ENCODE results near the gene SLFN14. TPM values are rescaled to one million over a fixed set of nuclear protein-coding genes. Genes with fewer than 3 reads are reported as not detected.

The SLFN14 gene
- polyA plus RNA-seq (2011; rRNA removed) (not detected in 2 replicates), polyA minus RNA-seq (2011; rRNA and poly(A)+ RNA removed) (not detected in 2 replicates)

- no peak for TF ChIP-seq CTCF (IDR thresholded peaks at IDR 0.05; ENCODE audit: insufficient read depth, low read depth, low read length)
- Histone ChIP-seq H3K4me3 (ENCODE audit: low read depth, low read length) (no peak within 1 kb of the TSS), H3K36me3 (ENCODE audit: control insufficient read depth, insufficient read depth, low read length) (no peaks in the 10 kb centered on the region), H3K27me3 (ENCODE audit: control insufficient read depth, insufficient read depth, low read length) (0 out of 2 replicates have a peak, but pooled peaks cover 1% of the 10 kb centered on the region)
- ChIA-PET POLR2A (no interaction called here), CTCF (interaction anchor here (0.6 to 1.5 kb wide), 2 partner anchors 26 to 52 kb away, joined by 3 read pairs; no protein-coding TSS in a partner anchor)
- no peak for DNase-seq (ENCODE audit: low read depth)
These were observed at the start of gene SLFN14 for GRCh38 chr17:35560703-35561102. SLFN14 (minus strand) TSS chr17:35560819; CDS start chr17:35558062, 2,757 bp downstream.

- Histone ChIP-seq H3K27me3 (ENCODE audit: control insufficient read depth, insufficient read depth, low read length) (no peaks in the 10 kb centered on the region), H3K4me3 (ENCODE audit: low read depth, low read length) (no peak overlapping the region), H3K36me3 (ENCODE audit: control insufficient read depth, insufficient read depth, low read length) (peaks cover 4% of the 10 kb centered on the region)
- ChIA-PET CTCF (no interaction called here), POLR2A (no interaction called here)
- TF ChIP-seq CTCF (IDR thresholded peaks at IDR 0.05; ENCODE audit: insufficient read depth, low read depth, low read length): no peak
- DNase-seq (ENCODE audit: low read depth): no peak
These were observed 49.2 kb upstream of the SLFN14 start for GRCh38 chr17:35609831-35610230.

GRCh38 chr17:35607239-35607847 is 46.7 kb upstream of the SLFN14 start:
- Histone ChIP-seq H3K4me3 (ENCODE audit: low read depth, low read length) (no peak overlapping the region), H3K36me3 (ENCODE audit: control insufficient read depth, insufficient read depth, low read length) (peaks cover 5% of the 10 kb centered on the region), H3K27me3 (ENCODE audit: control insufficient read depth, insufficient read depth, low read length) (no peaks in the 10 kb centered on the region)
- DNase-seq (ENCODE audit: low read depth): no peak
- no peak for TF ChIP-seq CTCF (IDR thresholded peaks at IDR 0.05; ENCODE audit: insufficient read depth, low read depth, low read length)
- CTCF ChIA-PET: interaction anchor here (0.6 to 3.2 kb wide), 6 partner anchors 8 to 198 kb away, joined by 3 to 26 read pairs (median 3); no protein-coding TSS in a partner anchor
- POLR2A ChIA-PET: interaction anchor here (0.9 kb wide), 1 partner anchor 29 kb away, joined by 3 read pairs; the partner anchor contains the start of gene PEX12

- TF ChIP-seq CTCF (IDR thresholded peaks at IDR 0.05; ENCODE audit: insufficient read depth, low read depth, low read length): no peak
- POLR2A ChIA-PET: no interaction called here
- DNase-seq (ENCODE audit: low read depth): peak; percentile 31
- H3K4me3 ChIP-seq (ENCODE audit: low read depth, low read length): no peak overlapping the region
- peaks cover 7% of the 10 kb centered on the region for H3K36me3 ChIP-seq (ENCODE audit: control insufficient read depth, insufficient read depth, low read length)
- CTCF ChIA-PET: interaction anchor here (0.6 to 2.1 kb wide), 4 partner anchors 13 to 163 kb away, joined by 3 to 16 read pairs (median 4); partner anchors contain the start of gene GAS2L2
- no peaks in the 10 kb centered on the region for H3K27me3 ChIP-seq (ENCODE audit: control insufficient read depth, insufficient read depth, low read length)
These were observed 45.1 kb upstream of the SLFN14 start for GRCh38 chr17:35605678-35606077.

GRCh38 chr17:35603674-35604073 is 43.1 kb upstream of the SLFN14 start:
- H3K27me3 ChIP-seq (ENCODE audit: control insufficient read depth, insufficient read depth, low read length): no peaks in the 10 kb centered on the region
- no peak overlapping the region for H3K4me3 ChIP-seq (ENCODE audit: low read depth, low read length)
- CTCF ChIA-PET: interaction anchor here (1.4 to 1.9 kb wide), 3 partner anchors 9 to 160 kb away, joined by 6 to 8 read pairs (median 6); no protein-coding TSS in a partner anchor
- H3K36me3 ChIP-seq (ENCODE audit: control insufficient read depth, insufficient read depth, low read length): peaks cover 5% of the 10 kb centered on the region
- DNase-seq (ENCODE audit: low read depth): no peak
- no peak for TF ChIP-seq CTCF (IDR thresholded peaks at IDR 0.05; ENCODE audit: insufficient read depth, low read depth, low read length)
- POLR2A ChIA-PET: no interaction called here
